IPS DF 4.7 (cell line): ENCODE data around the gene NPEPPS.
"Not testable (repeated sequence)": the region's sequence is repeated elsewhere in the genome, so short reads cannot be mapped to it uniquely, and the experiment has no call there.

Experiments
- DNase-seq: peaks from one replicate; pipeline ENCODE4 v3.0.0-alpha.2; 2013; ENCODE audit warnings: low spot score; ENCODE audit errors: extremely low read depth

The NPEPPS gene

DNA sequence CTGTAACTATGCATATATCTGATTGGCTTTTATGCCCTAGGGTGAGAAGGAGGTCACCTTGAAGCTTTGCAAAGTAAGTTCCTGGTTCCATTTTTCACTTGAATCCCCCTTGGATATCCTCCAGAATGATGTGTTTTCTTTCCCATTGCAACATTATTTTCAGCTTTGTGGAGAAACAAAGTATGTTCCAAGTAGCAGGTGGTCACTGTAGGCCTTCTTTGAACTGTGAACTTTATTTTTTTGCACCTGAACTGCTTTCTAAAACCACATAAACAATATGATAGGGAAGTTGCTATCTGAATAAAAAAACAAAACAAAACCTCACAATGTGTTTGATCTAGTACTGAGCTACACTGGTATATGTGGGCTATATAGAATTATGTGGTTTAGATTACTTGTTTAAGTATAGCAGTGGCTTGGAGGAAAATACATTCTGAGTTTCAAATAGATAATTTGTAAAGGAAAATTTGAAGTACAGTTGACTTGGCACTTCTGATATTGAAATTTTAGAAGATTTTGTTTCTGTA is 29.7 kb downstream of the NPEPPS start:
- DNase-seq = not testable (repeated sequence)

- DNase-seq = not testable (repeated sequence)
These were observed 30.9 kb downstream of the NPEPPS start for GRCh38 chr17:47561698-47562405.

DNA sequence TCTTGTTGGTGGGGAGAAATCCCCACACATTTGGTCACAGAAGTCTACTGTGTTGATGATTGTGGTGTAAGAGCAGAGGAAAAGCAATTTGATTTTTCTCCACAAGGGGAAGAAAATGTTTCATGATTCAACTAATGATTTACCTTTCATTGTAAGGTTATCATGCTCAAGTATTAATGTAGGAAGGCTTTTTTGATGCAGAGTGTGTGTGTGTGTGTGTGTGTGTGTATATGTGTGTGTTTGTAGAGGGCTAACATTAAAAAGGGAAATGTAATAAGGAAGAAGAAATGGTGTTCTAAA is 31.4 kb downstream of the NPEPPS start:
- DNase-seq = not testable (repeated sequence)

GRCh38 chr17:47567261-47567660 is 36.4 kb downstream of the NPEPPS start:
- not testable (repeated sequence) for DNase-seq

- DNase-seq = not testable (repeated sequence)
These were observed 41.7 kb downstream of the NPEPPS start for GRCh38 chr17:47572561-47572960.

DNA sequence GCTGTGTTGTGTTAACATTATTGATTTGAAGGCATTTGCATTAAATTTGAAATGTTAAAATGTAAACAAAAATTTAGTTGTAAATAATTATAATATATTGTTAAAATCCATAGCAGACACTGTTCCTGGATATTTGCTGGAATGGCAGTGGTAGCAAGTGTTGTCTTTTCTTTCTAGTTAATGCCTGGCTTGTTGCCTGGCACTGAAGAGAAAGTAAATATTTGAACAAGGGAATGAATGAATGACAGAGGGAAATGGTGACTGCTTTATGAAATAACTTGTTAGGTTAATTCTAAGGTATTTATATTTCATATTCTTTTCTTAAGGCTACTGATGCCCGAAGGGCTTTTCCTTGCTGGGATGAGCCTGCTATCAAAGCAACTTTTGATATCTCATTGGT is 51.5 kb downstream of the NPEPPS start:
- not testable (repeated sequence) for DNase-seq

- DNase-seq = not testable (repeated sequence)
These were observed 55.6 kb downstream of the NPEPPS start for GRCh38 chr17:47586378-47587055.

GRCh38 chr17:47593522-47593921 is 62.6 kb downstream of the NPEPPS start:
- not testable (repeated sequence) for DNase-seq

DNA sequence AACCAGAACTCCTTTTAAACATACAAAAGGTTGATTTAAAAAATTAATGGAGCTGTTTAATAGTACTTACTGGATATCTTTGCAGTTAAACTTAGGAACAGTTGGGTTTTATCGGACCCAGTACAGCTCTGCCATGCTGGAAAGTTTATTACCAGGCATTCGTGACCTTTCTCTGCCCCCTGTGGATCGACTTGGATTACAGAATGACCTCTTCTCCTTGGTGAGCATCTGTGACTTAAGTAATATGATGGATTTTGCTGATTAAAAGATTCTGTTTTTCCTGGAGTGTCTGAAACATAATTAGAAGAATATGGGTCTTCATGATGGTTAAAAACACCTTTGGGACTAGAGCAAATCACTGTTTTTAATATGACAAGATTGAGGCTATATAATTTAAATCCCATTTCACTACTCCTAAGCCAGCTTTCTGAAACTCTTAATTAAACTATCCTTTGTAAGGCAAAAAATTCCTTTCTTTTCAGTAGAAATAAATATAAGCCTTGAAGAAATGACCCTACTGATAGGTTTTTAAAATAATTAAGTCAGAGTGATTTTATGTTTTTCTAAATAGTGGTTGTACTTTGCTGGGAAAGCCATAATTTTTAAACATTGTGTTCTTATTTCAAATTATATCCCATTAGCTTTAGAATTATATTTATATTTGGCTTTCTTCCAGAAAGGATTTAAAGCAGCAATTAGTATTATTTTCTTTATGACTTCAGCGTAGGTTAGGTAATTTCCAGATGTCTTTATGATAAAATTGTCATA is 73.1 kb downstream of the NPEPPS start:
- no peak for DNase-seq

GRCh38 chr17:47604598-47604927 is 73.7 kb downstream of the NPEPPS start:
- DNase-seq = no peak

- DNase-seq = no peak
These were observed 74.1 kb downstream of the NPEPPS start for GRCh38 chr17:47605011-47605410.

DNA sequence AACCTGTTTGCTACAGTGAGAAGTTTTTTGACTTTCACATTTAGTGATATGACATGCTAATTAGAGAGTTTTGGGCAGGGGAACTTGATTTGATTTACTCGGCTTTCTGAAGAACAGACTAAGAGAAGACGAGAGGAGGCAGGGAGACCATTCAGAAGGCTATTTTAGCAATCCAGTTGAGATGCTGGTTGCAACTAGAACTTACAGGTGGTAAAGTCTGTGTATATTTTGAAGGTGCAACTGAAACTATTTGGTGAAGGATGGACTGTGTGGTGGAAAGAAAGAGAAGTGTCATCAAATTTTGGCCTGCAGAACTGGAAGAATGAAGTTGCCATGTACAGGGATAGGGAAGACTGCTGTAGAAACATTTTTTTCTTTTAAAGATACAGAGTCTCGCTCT is 76.6 kb downstream of the NPEPPS start:
- DNase-seq = no peak

DNA sequence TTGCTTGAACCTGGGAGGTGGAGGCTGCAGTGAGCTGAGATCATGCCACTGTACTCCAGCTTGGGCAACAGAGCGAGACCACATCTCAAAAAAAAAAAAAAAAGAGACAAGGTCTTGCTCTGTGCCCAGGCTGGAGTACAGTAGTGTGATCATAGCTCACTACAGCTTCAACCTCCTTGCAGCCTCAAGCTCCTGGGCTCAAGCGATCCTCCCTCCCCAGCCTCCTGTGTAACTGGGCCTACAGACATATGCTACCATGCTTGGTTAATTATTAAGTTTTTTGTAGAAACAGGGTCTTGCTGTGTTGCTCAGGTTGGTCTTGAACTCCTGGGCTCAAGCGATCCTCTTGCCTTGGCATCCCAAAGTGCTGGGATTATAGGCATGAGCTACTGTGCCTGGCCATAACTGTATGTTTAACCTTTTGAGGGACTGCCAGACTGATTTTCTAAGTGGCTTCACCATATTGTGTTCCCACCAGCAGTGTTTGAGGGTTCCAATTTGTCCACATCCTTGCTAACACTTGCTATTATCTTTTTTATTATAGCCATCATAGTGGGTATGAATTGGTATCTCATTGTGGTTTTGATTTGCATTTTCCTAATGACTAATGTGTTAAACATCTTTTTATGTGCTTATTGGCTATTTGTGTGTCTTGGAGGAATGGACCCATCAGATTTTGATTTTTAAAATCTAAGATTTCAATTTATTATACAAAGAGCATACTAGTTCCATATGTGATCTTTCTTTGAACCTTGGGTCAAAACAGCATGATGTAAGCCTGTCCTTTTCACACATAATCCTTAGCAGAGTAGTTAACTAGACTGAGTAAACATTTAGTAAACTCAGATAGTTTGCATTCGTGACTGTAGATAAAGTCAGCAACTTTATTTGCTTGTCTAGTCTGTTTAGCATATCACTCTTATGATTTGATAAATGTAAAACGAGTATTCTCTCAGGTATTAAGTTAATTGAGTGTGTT is 80.8 kb downstream of the NPEPPS start:
- no peak for DNase-seq

GRCh38 chr17:47615766-47616424 is 85.0 kb downstream of the NPEPPS start:
- DNase-seq = no peak

DNA sequence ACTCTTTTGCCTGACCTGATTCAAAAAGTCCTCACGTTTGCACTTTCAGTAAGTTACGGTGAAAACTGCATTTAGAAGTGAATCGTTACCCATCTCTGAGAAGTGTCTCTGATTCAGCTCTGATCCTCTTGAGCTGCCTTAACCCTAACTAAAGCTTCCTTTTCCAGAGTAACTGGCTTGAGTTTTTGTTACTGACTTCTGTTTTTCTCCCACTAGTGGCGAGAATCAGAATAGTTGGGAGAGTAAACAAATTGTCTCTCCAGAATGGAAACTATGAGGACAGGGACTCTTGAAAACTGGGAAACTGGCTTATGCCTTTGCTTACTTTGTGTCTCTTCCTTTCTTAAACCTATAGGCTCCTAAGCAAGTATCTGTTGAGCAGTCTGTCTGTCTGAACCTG is 87.5 kb downstream of the NPEPPS start:
- DNase-seq = no peak

DNA sequence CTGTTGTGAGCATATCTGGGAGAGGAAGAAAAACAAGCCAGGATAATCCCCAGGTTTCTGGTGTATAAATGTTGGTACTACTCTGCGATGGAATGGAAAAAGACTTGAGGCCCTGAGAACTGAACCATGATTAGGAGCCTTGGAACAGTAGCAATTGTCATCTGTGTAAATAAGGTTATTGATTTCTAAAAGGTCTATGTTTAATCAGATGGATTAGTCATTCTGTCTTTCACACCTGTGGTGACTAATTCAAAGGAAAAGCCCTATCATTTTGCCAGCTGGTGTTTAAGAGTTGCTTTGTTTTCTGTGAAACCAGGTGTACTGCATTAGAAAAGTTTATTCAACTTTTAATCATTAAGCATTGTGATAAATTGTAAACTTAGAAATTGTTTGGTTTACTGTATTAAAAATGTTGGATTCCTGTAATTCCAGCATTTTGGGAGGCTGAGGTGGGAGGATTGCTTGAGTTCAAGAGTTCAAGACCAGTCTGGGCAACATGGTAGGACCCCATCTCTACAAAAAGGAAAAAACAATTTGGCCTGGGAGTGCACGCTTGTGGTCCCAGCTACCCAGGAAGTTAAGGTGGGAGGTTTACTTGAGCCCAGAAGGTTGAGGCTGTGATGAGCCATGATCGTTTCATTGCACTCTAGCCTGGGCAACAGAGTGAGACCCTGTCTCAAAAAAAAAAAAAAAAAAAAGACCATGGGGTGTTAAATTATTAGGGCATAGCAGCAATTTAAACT is 89.8 kb downstream of the NPEPPS start:
- DNase-seq = no peak

- DNase-seq = peak; percentile 60
These were observed 90.6 kb downstream of the NPEPPS start for GRCh38 chr17:47621293-47622179.

DNA sequence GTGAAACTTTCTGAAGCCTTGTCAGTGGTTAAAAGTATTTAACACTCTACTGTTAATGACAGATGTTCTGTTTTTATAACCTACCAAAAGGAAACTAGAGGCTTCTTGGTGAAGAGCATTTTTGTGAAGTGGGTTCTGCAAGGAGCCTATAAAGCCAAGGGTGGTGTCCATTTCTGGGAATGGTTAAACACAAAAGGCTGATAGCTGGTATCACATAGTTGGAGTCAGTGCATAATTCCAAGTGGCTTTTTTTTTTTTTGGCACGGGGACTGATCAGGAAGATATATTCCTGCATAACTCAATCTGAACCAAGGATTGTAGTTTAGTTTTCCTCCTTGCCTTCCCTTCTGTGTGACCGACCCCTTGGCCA is 91.3 kb downstream of the NPEPPS start:
- DNase-seq = no peak

DNA sequence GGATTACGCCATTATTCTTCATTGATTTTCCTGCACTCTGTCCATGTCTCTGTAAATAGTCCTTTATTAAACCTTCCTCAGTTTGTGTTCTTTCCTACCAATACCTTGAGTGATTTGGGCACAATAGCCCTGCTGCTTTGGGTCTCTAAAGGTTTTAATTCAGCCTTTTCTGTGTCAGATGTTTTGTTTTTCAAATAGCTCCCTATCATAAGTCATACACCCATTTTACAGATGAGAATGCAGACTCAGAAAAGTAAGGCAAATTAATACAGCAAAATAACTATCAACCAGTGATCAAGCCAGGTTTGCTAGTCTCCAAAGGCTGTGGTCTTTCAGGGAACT is 93.8 kb downstream of the NPEPPS start:
- no peak for DNase-seq
